K562 (cell line): ENCODE measurements around the gene ADD3. TPM values are rescaled to one million over a fixed set of nuclear protein-coding genes. Genes with fewer than 3 reads are reported as not detected.
"Not testable (repeated sequence)": the region's sequence is repeated elsewhere in the genome, so short reads cannot be mapped to it uniquely, and the experiment has no call there.

Source experiments
- ATAC-seq: fragments of 200-7000 bp; cut with Tn5 transposase; 3 replicates; pipeline ENCODE4 v1.9.1; 2020; ENCODE audit warnings: moderate library complexity
- BruUV-seq: library from RNA; stranded (reverse); fragments of 400-500 nt; replicated peaks from 2 replicates; lab custom pipeline; 2021; lab: Mats Ljungman, UMichigan
- CTCF ChIA-PET: fragments of 300-600 bp; formaldehyde crosslinking; extraction: SDS; loops from one replicate; lab custom pipeline; 2021; ENCODE audit warnings: low intra/inter-chr PET ratio; lab: Yijun Ruan, JAX
- POLR2A ChIA-PET: fragments of 300-600, 350-650 bp; sonication (Branson Sonifier 250); formaldehyde crosslinking; extraction: SDS; loops from one replicate; lab custom pipeline; 2021; ENCODE audit warnings: antibody characterized with exemption, inconsistent platforms; lab: Yijun Ruan, JAX
- DNase-seq, 4 experiments: peaks; one replicate each; pipeline versions ENCODE4 v3.0.0 to v3.0.0-alpha.2; 2011 to 2018; ENCODE audit warnings: low spot score in 3 of 4, mixed read lengths in 3 of 4; ENCODE audit errors: extremely low read depth in 1 of 4
- FAIRE-seq: peaks from 2 replicates; lab custom pipeline; 2011; peaks lifted over from hg19 to GRCh38; lab: Jason Lieb, UNC
- H2AFZ ChIP-seq: 2 replicates; pipeline ENCODE4 v1.6.0; 2011; ENCODE audit warnings: low read depth, low read length, control low read depth, inconsistent platforms
- H3K27ac ChIP-seq: fragments of 200-600 bp; 3 replicates; pipeline ENCODE4 v1.8.0; 2011; ENCODE audit warnings: low read depth, mild to moderate bottlenecking, control low read depth, inconsistent platforms, low read length, moderate library complexity, mixed read lengths; ENCODE audit errors: extremely low read depth
- H3K27me3 ChIP-seq, 2 experiments: fragments of 300-600 bp in 1 of 2; 2 replicates in 1 of 2; 3 replicates in 1 of 2; pipeline versions ENCODE4 v1.6.0 to v1.8.0; 2011; ENCODE audit warnings: inconsistent platforms in 2 of 2, low read length in 2 of 2, mild to moderate bottlenecking in 1 of 2, mixed read lengths in 1 of 2, moderate library complexity in 1 of 2; ENCODE audit not compliant: control insufficient read depth in 2 of 2, insufficient read depth in 2 of 2
- H3K36me3 ChIP-seq: fragments of 300-600 bp; 3 replicates; pipeline ENCODE4 v1.8.0; 2011; ENCODE audit warnings: mild to moderate bottlenecking, low read length, inconsistent platforms; ENCODE audit not compliant: control insufficient read depth, insufficient read depth
- H3K4me1 ChIP-seq, 2 experiments: fragments of 200-600 bp in 1 of 2; replicated peaks in 1 of 2; 2 replicates in 1 of 2; 3 replicates in 1 of 2; pipeline versions ENCODE4 v1.5.1 to v1.8.0; 2011; ENCODE audit warnings: inconsistent platforms in 2 of 2, low read length in 2 of 2, mild to moderate bottlenecking in 1 of 2, mixed read lengths in 1 of 2, moderate library complexity in 1 of 2; ENCODE audit not compliant: control insufficient read depth in 2 of 2, insufficient read depth in 2 of 2
- H3K4me2 ChIP-seq: 2 replicates; pipeline ENCODE4 v1.6.1; 2011; ENCODE audit warnings: low read length, control low read depth, inconsistent platforms, mixed read lengths; ENCODE audit not compliant: insufficient read depth
- H3K4me3 ChIP-seq: fragments of 200-600 bp; sonication (generic), shearing (Covaris generic); 2 replicates; pipeline ENCODE4 v1.5.1; 2016; ENCODE audit warnings: control low read depth, inconsistent platforms
- H3K79me2 ChIP-seq: fragments of 200-600 bp; 3 replicates; pipeline ENCODE4 v1.8.0; 2011; ENCODE audit warnings: low read length, inconsistent platforms; ENCODE audit not compliant: control insufficient read depth, insufficient read depth
- H3K9ac ChIP-seq, 2 experiments: 2 replicates each; pipeline versions ENCODE4 v1.6.0 to v1.6.1; 2011; ENCODE audit warnings: low read depth in 2 of 2, low read length in 2 of 2, control low read depth in 1 of 2, inconsistent platforms in 1 of 2, mild to moderate bottlenecking in 1 of 2, mixed read lengths in 1 of 2; ENCODE audit not compliant: insufficient read depth in 1 of 2
- H3K9me1 ChIP-seq: one replicate; pipeline ENCODE4 v1.6.0; 2011; ENCODE audit warnings: inconsistent platforms, mild to moderate bottlenecking, low read length, moderate library complexity; ENCODE audit not compliant: control insufficient read depth, insufficient read depth
- H3K9me3 ChIP-seq: replicated peaks from 2 replicates; pipeline ENCODE4 v1.5.1; 2011; ENCODE audit warnings: low read depth, low read length, inconsistent platforms; ENCODE audit not compliant: control insufficient read depth, insufficient read depth
- H4K20me1 ChIP-seq: replicated peaks from 2 replicates; pipeline ENCODE4 v1.6.1; 2011; ENCODE audit warnings: low read length, inconsistent platforms, mixed read lengths; ENCODE audit not compliant: control insufficient read depth, insufficient read depth
- CC2D1A ChIP-seq: fragments of 450-650 bp; IDR thresholded peaks from 2 replicates; pipeline ENCODE4 v1.6.1; 2017; ENCODE audit warnings: mild to moderate bottlenecking
- NFIX ChIP-seq: fragments of 250-450 bp; sonication (Bioruptor Pico); IDR thresholded peaks from 2 replicates; pipeline ENCODE4 v1.4.0; 2020; ENCODE audit warnings: low read depth, mild to moderate bottlenecking, moderate library complexity
- NFXL1 ChIP-seq: fragments of 450-650 bp; formaldehyde crosslinking; IDR thresholded peaks from 2 replicates; pipeline ENCODE4 v1.4.0; 2021; ENCODE audit warnings: mild to moderate bottlenecking
- NUFIP1 ChIP-seq: fragments of 450-650 bp; IDR thresholded peaks from 2 replicates; pipeline ENCODE4 v1.6.1; 2018; ENCODE audit not compliant: partially characterized antibody
- PCBP1 ChIP-seq: fragments of 200-400 bp; formaldehyde crosslinking; IDR thresholded peaks from 2 replicates; pipeline ENCODE4 v1.6.1; 2018; ENCODE audit warnings: mild to moderate bottlenecking, low read depth, low read length; ENCODE audit not compliant: poor library complexity, severe bottlenecking
- PML ChIP-seq: IDR thresholded peaks from 2 replicates; pipeline ENCODE4 v1.6.1; 2012; ENCODE audit warnings: low read length, inconsistent platforms
- POU5F1 ChIP-seq: fragments of 150-350 bp; IDR thresholded peaks from 2 replicates; pipeline ENCODE4 v1.6.1; 2014; ENCODE audit warnings: borderline replicate concordance, low read length, low read depth, mild to moderate bottlenecking; ENCODE audit not compliant: partially characterized antibody
- XRCC5 ChIP-seq: fragments of 200-400 bp; formaldehyde crosslinking; IDR thresholded peaks from 2 replicates; pipeline ENCODE4 v1.6.1; 2017; ENCODE audit warnings: low read depth, mild to moderate bottlenecking, low read length
- ZSCAN32 ChIP-seq: fragments of 450-650 bp; formaldehyde crosslinking; IDR thresholded peaks from 2 replicates; pipeline ENCODE4 v1.4.0; 2020; ENCODE audit warnings: mild to moderate bottlenecking, moderate library complexity
- WGBS: fragments of 100-300 bp; shearing (Covaris generic); methylation state at CpG from one replicate; pipeline ENCODE4 v1.1.6; 2016; ENCODE audit warnings: low coverage, mixed read lengths; ENCODE audit not compliant: insufficient coverage; ENCODE audit errors: missing lambda C conversion rate; 5-methylcytosine and 5-hydroxymethylcytosine counted together
- in situ Hi-C: fragments of 300-500 bp; cut with MboI; formaldehyde crosslinking; loops from 4 replicates; pipeline ENCODE4 v1.15.0; 2018; ENCODE audit warnings: inconsistent platforms, mixed read lengths
- intact Hi-C: fragments of 100-400 bp; cut with micrococcal nuclease; formaldehyde crosslinking; loops from 2 replicates; pipeline ENCODE4 v1.14.2; 2022
- polyA plus RNA-seq, 8 experiments: library from polyadenylated mRNA; depleted of rRNA in 4 of 8; stranded (reverse) in 5 of 8; unstranded in 3 of 8; fragments of >200 nt; fragmentation: Nextera tagmentation in 2 of 8; fragmentation: Illumina TruSeq in 1 of 8; extraction: Ambion mirVana in 2 of 8; extraction: Trizol in 1 of 8; gene quantifications; 2 replicates each; pipeline versions ENCODE4 v1.2.1 to v1.2.3, GENCODE V29; 2011 to 2014; ENCODE audit warnings: inconsistent platforms in 1 of 8, missing spikeins in 1 of 8
- total RNA-seq, 7 experiments: library from RNA; depleted of rRNA in 6 of 7; stranded (reverse); fragments of >200 nt in 6 of 7; fragmentation: Illumina TruSeq in 2 of 7; extraction: Trizol in 2 of 7; gene quantifications; 2 replicates each; pipeline versions ENCODE4 v1.2.1 to v1.2.3, GENCODE V29; 2011 to 2021; ENCODE audit warnings: low replicate concordance in 1 of 7
- TF ChIP-seq, protein P1 (sequence below): sonication (generic); formaldehyde crosslinking; IDR thresholded peaks from 2 replicates; pipeline ENCODE4 v1.8.0; 2022; ENCODE audit warnings: mild to moderate bottlenecking, missing genetic modification reagents
- TF ChIP-seq, protein P2 (sequence below), 2 experiments: fragments of 200-800 bp in 1 of 2; sonication (Bioruptor generic) in 1 of 2; sonication (generic) in 1 of 2; formaldehyde crosslinking in 1 of 2; IDR thresholded peaks in 1 of 2; conservative IDR thresholded peaks in 1 of 2; 2 replicates each; pipeline versions ENCODE4 v1.5.0 to v1.6.1; 2016 to 2020; ENCODE audit warnings: missing compliant biosample characterization in 1 of 2, missing genetic modification characterization in 1 of 2, missing genetic modification reagents in 1 of 2

Gene ADD3
- total and polyA plus RNA-seq, 9 of the 15 experiments (the other 6 are each of a cell fraction or from before 2014, with no cell fraction given) = 13.2 to 125 (median 31.7) TPM

DNA sequence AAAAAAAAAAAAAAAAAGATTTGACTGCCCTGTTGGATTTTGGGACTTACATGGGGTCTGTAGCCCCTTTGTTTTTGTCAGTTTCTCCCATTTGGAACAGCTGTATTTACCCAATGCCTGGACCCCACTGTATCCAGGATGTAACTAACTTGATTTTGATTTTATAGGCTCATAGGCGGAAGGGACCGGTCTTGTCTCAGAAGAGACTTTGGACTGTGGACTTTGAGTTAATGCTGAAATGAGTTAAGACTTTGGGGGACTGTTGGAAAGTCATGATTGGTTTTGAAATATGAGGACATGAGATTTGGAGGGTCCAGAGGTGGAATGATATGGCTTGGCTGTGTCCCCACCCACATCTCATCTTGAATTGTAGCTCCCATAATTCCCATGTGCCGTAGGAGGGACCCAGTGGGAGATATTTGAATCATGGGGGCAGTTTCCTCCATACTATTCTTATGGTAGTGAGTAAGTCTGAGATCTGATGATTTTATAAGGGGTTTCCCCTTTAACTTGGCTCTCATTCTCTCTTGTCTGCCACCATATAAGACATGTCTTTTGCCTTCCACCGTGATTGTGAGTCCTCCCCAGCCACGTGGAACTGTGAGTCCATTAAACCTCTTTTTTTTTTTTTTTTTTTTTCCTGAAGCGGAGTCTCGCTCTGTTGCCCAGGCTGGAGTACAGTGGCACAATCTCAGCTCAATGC lies 42.3 kb downstream of the ADD3 start:
- H3K9ac ChIP-seq, H3K36me3 ChIP-seq, H4K20me1 ChIP-seq, H2AFZ ChIP-seq, in situ Hi-C loops, H3K4me1 ChIP-seq, H3K27me3 ChIP-seq, intact Hi-C loops, H3K27ac ChIP-seq, CTCF ChIA-PET, H3K9me1 ChIP-seq, POLR2A ChIA-PET, BruUV-seq, ATAC-seq, H3K9me3 ChIP-seq, DNase-seq, FAIRE-seq, H3K4me3 ChIP-seq, H3K4me2 ChIP-seq: not testable (repeated sequence)
- WGBS = 96% methylated on average over 3 of the region's 7 CpGs
- H3K79me2 ChIP-seq = peaks cover 21% of the 10 kb centered on the region; the same call in 2 of the 3 replicates

DNA sequence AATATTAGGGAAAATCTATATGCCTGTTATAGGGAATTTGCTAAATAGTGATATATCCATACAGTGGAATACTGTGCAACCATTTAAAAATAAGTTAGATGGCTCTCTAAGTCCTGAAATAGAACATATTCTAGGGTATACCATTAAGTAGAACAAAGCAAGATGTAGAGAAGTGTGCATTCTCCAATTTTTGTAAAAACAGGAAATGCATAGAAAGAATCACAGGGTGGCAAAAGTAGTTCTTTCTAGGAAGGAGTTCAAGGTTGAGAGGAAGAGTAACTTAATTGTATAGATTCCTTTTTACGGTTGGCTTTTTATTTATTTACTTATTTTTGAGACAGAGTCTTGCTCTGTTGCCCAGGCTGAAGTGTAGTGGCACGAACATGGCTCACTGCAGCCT lies 43.7 kb downstream of the ADD3 start:
- no peak overlapping the region for H3K4me3 ChIP-seq
- ATAC-seq (no peak), FAIRE-seq (no peak), DNase-seq (no peak)
- H3K4me1 ChIP-seq = no peaks in the 10 kb centered on the region
- H2AFZ ChIP-seq = no peak overlapping the region
- intact Hi-C loops = no loop called here
- no TSS peak for BruUV-seq
- no peaks in the 10 kb centered on the region for H3K27me3 ChIP-seq
- CTCF ChIA-PET = no interaction called here
- H3K79me2 ChIP-seq = peaks cover 17% of the 10 kb centered on the region; the same call in 1 of the 3 replicates
- WGBS = 79% methylated on average over 2 of the region's 2 CpGs
- in situ Hi-C loops = no loop called here
- TF ChIP-seq XRCC5 (no peak), NUFIP1 (no peak), NFXL1 (CRISPR knock-in tag) (no peak), CC2D1A (no peak), ZSCAN32 (CRISPR knock-in tag) (no peak), POU5F1 (no peak), PML (no peak), NFIX (CRISPR knock-in tag) (no peak), PCBP1 (no peak)
- TF ChIP-seq, protein P1, sequence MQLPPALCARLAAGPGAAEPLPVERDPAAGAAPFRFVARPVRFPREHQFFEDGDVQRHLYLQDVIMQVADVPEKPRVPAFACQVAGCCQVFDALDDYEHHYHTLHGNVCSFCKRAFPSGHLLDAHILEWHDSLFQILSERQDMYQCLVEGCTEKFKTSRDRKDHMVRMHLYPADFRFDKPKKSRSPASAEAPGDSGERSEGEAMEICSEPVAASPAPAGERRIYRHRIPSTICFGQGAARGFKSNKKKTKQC (CRISPR knock-in tag) = no peak
- TF ChIP-seq, protein P2, sequence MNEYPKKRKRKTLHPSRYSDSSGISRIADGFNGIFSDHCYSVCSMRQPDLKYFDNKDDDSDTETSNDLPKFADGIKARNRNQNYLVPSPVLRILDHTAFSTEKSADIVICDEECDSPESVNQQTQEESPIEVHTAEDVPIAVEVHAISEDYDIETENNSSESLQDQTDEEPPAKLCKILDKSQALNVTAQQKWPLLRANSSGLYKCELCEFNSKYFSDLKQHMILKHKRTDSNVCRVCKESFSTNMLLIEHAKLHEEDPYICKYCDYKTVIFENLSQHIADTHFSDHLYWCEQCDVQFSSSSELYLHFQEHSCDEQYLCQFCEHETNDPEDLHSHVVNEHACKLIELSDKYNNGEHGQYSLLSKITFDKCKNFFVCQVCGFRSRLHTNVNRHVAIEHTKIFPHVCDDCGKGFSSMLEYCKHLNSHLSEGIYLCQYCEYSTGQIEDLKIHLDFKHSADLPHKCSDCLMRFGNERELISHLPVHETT (CRISPR knock-in tag; conservative IDR thresholded peaks at IDR 0.05 in 1 of 2, IDR thresholded peaks at IDR 0.05 in 1 of 2) = no peak
- H3K9ac ChIP-seq = no peak overlapping the region
- no peaks in the 10 kb centered on the region for H3K9me1 ChIP-seq
- H3K9me3 ChIP-seq = peaks cover 2% of the 10 kb centered on the region; the same call in 1 of the 2 replicates
- H4K20me1 ChIP-seq = no peaks in the 10 kb centered on the region
- POLR2A ChIA-PET = interaction anchor here (0.6 kb wide), 1 partner anchor 8 kb away, joined by 4 read pairs; no protein-coding TSS in a partner anchor
- H3K27ac ChIP-seq = no peak overlapping the region
- H3K4me2 ChIP-seq = no peak overlapping the region
- no peaks in the 10 kb centered on the region for H3K36me3 ChIP-seq
